ENCODE results near the gene MYH13. TPM values are rescaled to one million over a fixed set of nuclear protein-coding genes. Genes with fewer than 3 reads are reported as not detected.

The MYH13 gene
- total and polyA plus RNA-seq, 10 donors, result 0.02 to 0.19 (median 0.06) TPM; not detected in 5

DNA sequence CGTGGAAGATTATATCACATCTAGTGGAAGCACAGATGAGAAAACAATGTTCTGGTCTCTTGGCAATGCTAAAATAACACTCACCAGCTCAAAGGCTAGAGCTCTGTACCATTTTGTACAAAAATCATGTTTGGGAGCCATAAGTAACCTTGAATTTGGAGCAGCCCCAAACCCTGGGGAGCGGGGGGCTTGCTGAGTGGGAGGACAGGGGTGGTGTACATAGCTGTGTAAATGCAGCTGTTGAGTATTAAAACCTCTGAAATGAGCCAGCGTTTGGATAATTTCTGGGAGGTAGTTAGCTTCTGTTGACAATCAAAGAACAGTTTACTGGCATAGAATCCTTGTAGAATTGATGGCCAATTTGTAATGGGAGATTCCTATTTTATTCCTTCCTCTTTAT is 44.6 kb upstream of the MYH13 start:
- WGBS, 5 donors, result 66 to 75% (median 73%) methylated on average over 3 of the region's 3 CpGs
- Histone ChIP-seq H3K27me3 (replicated peaks in 1 of 7) (no peaks in the 10 kb centered on the region), H3K4me3 (no peak overlapping the region), H3K27ac (no peak overlapping the region), H3K36me3 (no peaks in the 10 kb centered on the region), H3K4me1 (no peaks in the 10 kb centered on the region), H3K9me3 (no peaks in the 10 kb centered on the region)
- no peak for DNase-seq
- TF ChIP-seq, protein P1, sequence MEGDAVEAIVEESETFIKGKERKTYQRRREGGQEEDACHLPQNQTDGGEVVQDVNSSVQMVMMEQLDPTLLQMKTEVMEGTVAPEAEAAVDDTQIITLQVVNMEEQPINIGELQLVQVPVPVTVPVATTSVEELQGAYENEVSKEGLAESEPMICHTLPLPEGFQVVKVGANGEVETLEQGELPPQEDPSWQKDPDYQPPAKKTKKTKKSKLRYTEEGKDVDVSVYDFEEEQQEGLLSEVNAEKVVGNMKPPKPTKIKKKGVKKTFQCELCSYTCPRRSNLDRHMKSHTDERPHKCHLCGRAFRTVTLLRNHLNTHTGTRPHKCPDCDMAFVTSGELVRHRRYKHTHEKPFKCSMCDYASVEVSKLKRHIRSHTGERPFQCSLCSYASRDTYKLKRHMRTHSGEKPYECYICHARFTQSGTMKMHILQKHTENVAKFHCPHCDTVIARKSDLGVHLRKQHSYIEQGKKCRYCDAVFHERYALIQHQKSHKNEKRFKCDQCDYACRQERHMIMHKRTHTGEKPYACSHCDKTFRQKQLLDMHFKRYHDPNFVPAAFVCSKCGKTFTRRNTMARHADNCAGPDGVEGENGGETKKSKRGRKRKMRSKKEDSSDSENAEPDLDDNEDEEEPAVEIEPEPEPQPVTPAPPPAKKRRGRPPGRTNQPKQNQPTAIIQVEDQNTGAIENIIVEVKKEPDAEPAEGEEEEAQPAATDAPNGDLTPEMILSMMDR (IDR thresholded peaks at IDR 0.05 in 8 of 11, conservative IDR thresholded peaks at IDR 0.05 in 3 of 11), result no peak
- TF ChIP-seq POLR2AphosphoS5 (IDR thresholded peaks at IDR 0.05), result no peak
- intact Hi-C loops (cut with DNase I; ENCODE audit: low total_unique reads), result no loop called here

DNA sequence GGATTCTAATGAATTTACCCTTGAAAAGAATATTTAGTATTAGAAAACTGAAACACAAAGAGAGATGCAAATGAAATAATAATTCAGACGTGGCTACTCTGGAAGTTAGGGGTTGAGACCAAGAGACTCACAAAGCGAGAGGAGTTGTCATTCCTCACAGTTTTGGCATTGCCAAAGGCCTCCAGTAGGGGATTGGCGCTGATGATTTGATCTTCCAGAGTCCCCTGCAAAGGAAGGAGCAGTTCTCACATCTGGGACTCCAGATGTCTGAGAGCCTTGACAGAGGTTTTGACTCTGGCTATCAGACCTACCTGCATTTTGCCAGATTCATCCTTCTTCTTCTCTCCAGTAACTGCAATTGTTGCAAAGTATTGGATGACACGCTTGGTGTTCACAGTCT is 42.4 kb upstream of the MYH13 start:
- no peak overlapping the region for H3K27ac ChIP-seq
- WGBS, 5 donors, result 77 to 83% (median 81%) methylated on average over 4 of the region's 4 CpGs
- no peaks in the 10 kb centered on the region for H3K9me3 ChIP-seq
- H3K36me3 ChIP-seq, result no peaks in the 10 kb centered on the region
- TF ChIP-seq POLR2A (IDR thresholded peaks at IDR 0.05), result no peak
- TF ChIP-seq, protein P1 (IDR thresholded peaks at IDR 0.05 in 8 of 11, conservative IDR thresholded peaks at IDR 0.05 in 3 of 11), result no peak
- TF ChIP-seq POLR2AphosphoS5 (IDR thresholded peaks at IDR 0.05), result no peak
- no peak overlapping the region for H3K4me3 ChIP-seq
- H3K27me3 ChIP-seq (replicated peaks in 1 of 7), result no peaks in the 10 kb centered on the region
- no peaks in the 10 kb centered on the region for H3K4me1 ChIP-seq
- intact Hi-C loops (cut with DNase I; ENCODE audit: low total_unique reads), result no loop called here
- DNase-seq, result no peak

DNA sequence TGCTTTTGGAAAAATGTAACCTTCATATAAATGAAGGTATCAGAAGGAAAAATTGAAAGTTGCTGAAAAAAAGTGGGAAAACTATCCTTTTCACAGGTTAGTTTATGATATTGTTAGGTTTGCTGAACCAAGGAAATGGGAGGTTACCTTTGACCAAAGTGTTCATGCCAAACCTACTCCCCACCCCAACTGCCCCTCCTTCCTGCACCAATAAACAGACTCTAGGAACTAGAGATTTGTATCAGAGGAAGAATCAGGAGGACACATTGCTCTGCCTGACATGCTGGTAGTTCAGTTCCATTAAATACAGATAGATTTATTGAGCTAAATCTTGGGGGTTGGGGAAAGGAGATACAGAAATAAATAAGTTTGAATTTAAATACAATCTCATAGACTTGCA is 30.8 kb upstream of the MYH13 start:
- intact Hi-C loops (cut with DNase I; ENCODE audit: low total_unique reads), result no loop called here
- Histone ChIP-seq H3K27me3 (replicated peaks in 1 of 7) (no peaks in the 10 kb centered on the region), H3K4me3 (no peak overlapping the region), H3K27ac (no peak overlapping the region), H3K9me3 (no peaks in the 10 kb centered on the region), H3K4me1 (no peaks in the 10 kb centered on the region), H3K36me3 (no peaks in the 10 kb centered on the region)
- TF ChIP-seq, protein P1 (IDR thresholded peaks at IDR 0.05 in 8 of 11, conservative IDR thresholded peaks at IDR 0.05 in 3 of 11), result no peak
- TF ChIP-seq POLR2A (IDR thresholded peaks at IDR 0.05) (no peak), POLR2AphosphoS5 (IDR thresholded peaks at IDR 0.05) (no peak)
- DNase-seq, result no peak

DNA sequence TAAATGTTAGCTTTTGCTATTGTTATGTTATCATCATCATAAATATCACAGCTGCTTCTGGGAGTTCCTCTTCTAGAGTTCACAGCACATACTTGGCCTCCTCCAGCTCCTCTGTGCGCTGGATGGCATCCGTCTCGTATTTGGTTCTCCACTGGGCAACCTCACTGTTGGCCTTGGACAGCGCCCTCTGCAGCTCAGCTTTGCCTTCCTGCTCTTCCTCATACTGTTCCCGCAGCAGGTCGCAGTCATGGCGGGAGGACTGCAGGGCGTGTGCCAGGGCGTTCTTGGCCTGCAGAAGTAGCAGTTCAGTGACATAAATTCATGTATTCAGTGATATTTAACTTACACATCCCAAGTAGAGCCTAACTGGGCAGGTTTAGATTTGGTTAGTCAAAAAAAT is 25.5 kb upstream of the MYH13 start:
- H3K27me3 ChIP-seq (replicated peaks in 1 of 7), result peaks cover 0 to 9% (median 0%) of the 10 kb centered on the region in 7 donors
- H3K4me3 ChIP-seq, result no peak overlapping the region
- H3K36me3 ChIP-seq, result no peaks in the 10 kb centered on the region
- DNase-seq, result no peak
- TF ChIP-seq POLR2AphosphoS5 (IDR thresholded peaks at IDR 0.05) (no peak), POLR2A (IDR thresholded peaks at IDR 0.05) (no peak)
- TF ChIP-seq, protein P1 (IDR thresholded peaks at IDR 0.05 in 8 of 11, conservative IDR thresholded peaks at IDR 0.05 in 3 of 11), result no peak
- no peaks in the 10 kb centered on the region for H3K9me3 ChIP-seq
- H3K4me1 ChIP-seq, result no peaks in the 10 kb centered on the region
- no peak overlapping the region for H3K27ac ChIP-seq
- WGBS, 5 donors, result 83 to 87% (median 85%) methylated on average over 9 of the region's 9 CpGs
- intact Hi-C loops (cut with DNase I; ENCODE audit: low total_unique reads), result no loop called here
